NCI-H146 treated with DMSO at 0.1 percent for 48 hours (cell line): Measurements from ENCODE around the gene KCNQ4.
A peak's percentile ranks its signal among the peaks of the same experiment; 100 is the strongest.

Experiments
- DNase-seq: peaks from one replicate; lab custom pipeline; 2025; ENCODE audit not compliant: unreplicated experiment; lab: John Stamatoyannopoulos, UW

KCNQ4 gene

DNA sequence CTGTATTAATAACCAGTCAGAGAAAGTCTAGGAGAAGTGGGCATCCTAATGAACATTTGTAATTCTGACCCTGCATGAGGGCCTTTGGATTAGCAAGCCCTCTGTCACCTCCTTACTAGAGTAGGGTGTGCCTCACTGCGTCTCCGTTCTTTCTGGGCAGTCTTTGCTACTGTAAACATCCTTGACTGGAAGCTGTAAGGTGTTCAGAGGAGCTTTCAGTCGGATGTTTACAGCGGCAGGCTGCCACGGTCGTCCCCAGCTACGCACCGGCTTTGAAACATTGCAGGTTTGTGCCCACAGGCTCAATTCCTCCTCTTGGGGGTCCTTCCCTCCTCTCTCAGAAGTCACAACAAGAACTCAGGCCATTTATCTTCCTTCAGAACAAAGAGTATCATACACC lies 29.4 kb upstream of the KCNQ4 start:
- DNase-seq, result no peak

DNA sequence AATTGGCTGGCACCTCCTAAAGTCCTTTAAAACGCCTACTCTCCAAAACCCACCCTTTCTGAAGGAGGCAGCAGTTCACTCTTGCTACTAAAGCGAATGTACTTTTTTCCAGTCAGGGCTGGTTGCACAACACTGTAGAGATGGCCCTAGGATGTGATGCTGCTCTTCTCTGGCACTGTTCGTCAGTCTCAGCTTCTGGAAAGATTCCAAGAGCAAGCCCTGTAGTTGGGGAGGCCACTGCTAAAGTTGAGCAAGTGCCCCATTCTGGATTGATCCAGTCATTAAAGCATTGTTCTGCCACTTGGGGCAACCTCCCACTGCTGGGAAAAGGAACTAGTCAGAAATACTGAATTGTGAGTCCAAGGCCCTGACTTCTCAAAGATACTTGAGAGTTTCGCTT lies 28.5 kb upstream of the KCNQ4 start:
- DNase-seq, result no peak

DNA sequence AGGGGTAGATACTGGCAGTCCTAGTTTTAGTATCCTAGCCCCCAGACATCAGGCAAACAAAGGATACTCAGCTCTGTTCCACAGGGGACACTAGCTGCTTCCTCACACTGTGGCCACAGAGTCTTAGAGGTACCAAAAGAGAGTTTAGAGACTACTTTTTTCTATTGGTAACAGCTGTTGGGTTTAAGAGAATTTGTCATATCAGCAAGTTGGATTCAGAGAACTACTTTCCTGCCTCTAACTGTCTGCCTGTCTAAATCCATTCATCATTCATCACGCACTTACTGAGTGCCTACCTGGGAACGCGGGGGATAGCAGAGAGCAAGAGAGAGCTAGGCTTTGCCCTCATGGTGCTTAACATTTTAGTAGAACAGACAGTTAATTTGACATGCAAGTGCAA lies 27.1 kb upstream of the KCNQ4 start:
- no peak for DNase-seq

DNA sequence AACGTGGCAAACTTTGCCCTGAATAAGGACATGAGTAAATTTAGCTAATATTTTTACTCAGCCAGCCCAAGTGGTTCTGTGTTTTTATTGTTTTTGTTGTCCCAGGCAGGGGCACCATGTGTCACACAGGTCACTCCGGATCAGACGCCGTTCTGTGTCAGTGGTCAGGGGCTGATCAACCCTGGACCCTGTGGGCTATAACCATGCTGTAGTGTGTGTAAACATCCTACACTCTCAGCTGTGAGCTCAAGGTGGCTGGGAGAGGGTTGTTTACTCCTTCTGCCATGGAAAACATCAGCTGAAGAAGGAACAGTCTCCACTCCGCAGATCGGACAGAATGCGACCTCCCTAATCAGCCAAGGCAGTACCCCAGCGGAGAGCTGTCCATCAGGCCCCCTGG lies 26.5 kb upstream of the KCNQ4 start:
- no peak for DNase-seq

DNA sequence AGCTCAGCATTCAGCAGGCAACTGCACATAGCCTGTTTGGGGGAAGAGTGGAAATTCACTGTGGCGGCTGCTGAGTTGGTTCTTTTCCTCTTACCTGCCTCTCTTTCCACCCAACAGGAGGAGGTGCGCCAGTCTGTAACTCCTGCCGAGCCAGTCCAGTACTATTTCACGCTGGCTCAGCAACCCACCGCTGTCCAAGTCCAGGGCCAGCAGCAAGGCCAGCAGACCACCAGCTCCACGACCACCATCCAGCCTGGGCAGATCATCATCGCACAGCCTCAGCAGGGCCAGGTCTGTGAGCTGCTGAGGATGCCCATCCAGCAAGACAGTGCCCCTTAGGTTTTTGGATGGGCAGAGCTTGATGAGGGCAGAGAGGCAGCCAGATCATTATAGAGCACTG lies 25.6 kb upstream of the KCNQ4 start:
- DNase-seq, result no peak

DNA sequence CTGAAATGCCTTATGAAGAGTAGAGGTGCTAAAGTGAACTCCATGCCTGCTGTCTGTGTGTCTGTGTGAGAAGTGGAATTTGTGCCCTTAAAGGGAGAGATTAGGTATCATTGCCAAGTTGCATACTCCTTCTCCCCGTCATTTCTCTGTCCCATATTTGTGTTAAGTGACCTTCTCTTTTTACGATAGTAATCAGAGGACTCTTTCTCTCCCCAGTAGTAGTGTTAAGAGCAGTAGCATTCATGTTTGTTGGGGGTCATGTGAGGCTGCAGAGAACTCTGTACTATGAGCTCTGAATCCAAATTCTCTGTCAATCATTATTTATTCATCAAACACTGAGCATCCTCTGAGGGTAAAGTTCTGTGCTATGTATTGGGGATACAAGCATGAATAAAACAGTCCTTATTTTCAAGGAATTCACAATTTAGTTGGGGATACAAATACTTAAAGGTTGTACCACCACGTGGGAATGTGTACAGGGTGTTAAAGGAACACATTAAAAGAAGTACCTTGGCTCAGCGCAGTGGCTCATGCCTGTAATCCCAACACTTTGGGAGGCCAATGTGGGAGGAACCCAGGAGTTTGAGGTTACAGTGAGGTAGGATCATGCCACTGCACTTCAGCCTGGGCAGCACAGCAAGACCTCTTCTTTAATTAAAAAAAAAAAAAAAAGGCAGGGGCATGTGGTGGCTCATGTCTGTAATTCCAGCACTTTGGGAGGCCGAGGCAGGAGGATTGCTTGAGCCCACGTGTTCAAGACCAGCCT lies 24.8 kb upstream of the KCNQ4 start:
- no peak for DNase-seq

DNA sequence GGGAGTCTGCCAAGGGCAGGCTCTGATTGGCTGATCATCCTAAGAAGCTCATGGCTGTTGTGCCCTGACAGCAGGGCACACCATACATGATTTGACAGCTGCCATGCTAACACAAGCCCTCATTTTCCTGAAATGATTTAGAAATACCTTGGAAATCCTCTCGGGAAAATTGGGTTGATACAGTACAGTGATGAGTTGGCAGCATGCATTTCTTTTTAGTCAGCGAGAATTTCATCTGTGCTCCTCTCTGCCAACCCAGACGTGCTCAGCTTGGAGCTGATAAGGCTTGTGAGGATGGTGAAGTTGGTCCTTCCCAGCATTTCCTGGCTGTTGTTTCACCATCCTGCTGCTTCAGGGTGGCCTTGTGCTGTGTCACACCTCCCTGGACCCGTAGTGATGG lies 22.6 kb upstream of the KCNQ4 start:
- no peak for DNase-seq

DNA sequence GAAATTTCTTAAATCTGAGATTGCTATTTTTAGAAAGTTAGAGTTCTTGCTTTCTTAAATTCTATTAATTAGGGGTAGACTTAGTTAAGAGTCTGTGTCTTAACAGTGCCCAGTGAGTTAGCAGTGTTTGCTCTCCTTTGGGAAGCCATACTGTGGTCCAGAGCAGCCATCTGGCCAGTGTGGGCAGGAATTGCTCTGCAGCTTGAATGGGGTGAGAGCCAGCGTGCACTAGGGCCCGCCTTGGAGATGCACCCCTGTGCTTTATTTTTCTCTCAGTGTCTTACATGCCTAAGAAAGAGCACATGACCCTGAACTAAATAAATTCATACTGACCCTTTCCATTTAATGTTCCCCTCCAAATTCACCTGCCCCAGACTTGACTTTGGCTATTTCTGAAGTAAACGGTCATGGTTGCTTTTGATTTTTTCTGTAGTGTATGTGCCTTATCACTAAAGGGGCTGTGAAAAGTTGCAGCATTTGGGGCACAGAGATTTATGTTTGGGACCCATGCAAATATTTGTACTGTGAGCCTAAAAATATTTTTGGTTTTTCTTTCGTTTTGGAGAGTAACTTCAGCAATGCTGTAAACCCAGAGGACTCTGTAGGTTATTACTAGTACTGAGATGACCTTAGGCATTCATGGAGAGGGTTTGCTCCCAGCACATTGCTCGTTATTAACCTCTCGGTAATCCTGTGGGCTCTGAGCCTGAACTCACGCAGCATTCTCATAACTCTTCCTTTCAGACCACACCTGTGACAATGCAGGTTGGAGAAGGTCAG lies 21.3 kb upstream of the KCNQ4 start:
- no peak for DNase-seq

DNA sequence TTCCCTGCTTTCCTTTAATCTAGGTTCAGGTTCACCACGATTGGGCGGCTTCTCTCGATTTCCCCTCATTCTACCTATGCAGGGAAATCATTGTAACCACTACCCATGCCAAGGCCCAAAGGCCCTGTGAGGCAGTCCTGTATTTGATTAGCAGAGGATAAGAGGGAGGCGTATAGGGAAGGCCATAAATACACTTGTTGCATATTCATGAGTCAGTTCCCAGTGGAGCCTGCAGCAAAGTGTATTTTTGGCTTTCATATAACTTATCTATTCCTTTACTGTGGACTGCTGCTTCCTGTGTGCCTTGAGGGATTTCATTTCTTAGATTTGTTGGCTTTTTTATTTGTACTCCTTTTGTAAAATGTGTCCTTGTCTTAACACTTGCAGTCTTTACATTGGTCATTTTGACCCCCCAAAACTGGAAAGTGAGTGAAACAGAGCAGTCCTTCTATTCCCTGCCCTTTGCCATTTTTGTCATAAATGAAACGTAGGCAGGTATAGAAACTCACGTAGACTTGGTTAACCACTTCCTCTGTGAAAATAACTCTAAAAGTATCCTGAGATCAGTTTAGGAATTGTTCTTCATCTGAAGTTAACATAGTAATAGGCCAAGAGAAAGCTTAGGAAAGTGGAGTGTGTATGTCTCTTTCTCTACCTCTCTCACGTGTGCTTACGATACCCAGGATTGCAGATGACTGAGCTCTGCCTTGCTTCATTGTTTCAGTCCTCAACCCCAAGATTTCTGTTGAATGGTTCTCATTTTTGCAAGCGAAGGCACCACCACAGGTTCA lies 19.6 kb upstream of the KCNQ4 start:
- no peak for DNase-seq

DNA sequence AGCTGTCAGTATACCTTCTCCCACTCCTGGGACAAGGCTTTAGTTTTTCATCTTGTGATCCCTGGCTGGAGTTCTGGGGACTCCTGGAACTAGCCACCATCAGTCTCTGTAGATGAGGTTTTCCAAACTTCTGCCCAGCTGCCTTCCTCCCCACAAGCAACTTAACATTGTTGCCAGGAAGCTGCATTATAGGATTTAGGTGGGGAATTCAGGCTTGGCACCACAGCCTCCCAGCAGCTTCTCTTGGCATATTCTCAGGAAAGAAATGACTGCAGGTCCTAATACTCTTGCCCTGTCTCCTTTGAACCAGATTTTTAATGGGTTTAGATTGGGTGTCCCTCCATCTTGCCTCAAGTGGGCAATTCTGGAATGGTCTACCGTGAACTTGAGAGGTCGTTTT lies 18.6 kb upstream of the KCNQ4 start:
- DNase-seq, result no peak

DNA sequence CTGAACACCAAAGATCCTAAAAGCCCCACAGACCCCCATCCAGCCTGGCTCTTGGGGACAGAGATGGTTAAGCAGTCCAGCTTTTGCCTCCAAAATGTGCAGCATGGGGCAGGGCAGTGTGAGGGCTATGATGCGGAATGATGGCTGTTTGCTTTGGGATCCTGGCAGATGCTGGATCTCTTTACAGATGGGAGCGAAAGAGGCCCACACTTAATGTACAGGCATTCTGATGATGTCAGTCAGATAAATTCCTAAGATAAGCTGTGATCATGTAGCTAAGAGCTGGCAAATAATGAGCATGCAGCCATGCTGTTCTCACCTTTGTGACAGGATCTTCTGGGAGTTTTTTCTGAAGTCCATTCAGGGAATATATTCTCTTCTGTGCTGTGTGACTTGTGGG lies 17.6 kb upstream of the KCNQ4 start:
- DNase-seq, result no peak

DNA sequence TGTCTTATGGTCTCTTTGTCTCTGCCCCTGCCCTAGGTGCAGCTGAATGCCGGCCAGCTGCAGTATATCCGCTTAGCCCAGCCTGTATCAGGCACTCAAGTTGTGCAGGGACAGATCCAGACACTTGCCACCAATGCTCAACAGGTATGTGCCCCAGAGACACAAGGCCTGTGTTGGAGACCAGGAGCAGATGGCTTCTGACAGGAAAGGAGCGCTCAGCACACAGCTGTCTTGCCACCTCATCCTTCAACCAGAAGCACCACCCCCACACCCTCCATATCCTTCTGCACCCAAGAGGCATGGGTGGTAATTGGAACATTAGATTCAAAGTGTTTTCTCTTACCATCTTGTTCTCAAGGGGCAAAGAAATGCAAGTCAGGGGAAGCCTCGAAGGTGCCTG lies 17.0 kb upstream of the KCNQ4 start:
- DNase-seq, result no peak

DNA sequence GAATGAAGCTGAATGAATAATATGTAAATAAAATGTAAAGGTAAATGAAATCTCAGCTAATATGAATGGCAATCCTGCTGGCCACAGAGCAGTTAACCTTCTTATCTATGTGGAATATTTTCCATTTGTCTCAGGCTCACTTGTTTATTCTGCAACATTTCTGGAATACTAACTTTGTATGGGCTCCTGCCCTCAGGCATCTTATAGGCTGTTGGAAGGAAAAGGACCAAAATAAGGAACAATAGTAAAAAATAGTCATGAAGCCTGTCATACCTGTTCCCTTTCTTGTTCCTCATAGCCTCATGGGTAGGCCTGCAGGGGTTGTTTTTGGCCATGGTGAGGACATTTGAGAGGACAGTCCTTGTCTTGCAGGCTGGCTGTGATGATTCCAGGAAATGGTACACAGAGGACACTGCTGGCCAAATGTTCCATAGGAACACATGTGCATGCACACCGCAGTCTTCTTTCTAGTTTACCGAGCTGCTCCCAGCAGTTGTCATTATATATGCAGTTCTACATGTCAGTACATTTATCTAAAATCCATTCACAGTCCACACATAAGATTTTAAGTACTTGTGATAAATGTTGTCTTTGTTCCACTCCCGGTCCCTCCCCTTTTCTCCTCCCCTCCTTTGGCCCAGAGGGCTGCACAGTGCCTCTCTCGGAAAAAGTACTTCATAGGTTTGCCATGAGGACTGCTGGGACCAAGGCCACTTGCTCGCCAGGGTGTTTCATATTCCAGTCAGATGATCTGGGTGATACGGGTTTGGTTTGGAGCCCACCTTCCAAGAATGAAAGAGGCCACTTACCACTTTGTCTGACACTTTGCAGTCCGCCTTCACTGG lies 15.2 kb upstream of the KCNQ4 start:
- DNase-seq, result no peak

DNA sequence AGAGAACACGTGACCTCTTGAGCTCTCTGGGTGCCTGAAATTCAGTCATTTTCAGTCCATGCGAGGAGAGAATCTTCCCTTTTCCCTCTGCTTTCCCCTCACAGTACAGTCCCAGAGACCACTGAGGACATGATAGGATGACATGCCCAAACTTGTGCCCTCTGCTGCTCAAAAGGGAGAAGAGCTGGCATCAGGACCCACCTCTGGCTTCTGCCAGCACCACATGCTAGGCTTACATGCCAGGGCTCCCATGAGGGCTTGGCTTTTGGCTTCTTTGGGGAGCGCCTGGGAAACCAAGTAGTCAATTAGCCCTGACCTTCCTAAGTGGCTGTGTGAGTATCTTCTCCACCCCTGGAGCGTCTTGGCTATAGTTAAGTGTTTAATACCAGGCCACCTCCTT lies 13.8 kb upstream of the KCNQ4 start:
- no peak for DNase-seq

DNA sequence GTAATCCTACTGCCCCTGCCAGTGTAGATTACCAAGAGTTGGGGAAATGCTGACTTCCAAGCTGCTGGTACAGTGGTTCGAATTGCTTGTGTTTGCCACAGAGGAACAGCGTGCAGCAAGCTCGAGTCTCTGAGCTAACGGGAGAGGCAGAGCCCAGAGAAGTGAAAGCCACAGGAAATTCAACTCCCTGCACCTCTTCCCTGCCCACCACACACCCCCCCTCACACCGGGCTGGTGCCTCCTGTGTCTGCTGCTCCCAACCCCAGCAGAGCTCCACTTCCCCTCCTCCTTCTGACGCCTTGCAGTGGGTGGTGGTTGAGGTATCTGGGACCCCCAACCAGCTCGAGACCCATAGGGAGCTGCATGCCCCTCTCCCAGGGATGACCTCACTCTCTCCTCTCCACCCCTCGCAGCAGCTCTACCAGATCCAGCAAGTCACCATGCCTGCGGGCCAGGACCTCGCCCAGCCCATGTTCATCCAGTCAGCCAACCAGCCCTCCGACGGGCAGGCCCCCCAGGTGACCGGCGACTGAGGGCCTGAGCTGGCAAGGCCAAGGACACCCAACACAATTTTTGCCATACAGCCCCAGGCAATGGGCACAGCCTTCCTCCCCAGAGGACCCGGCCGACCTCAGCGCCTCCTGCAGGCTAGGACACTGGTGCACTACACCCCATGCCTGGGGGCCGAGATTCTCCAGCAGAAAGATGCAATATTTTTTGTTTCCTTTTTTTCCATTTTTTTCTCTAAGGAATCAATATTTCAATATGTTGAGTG lies 13.1 kb upstream of the KCNQ4 start:
- no peak for DNase-seq

DNA sequence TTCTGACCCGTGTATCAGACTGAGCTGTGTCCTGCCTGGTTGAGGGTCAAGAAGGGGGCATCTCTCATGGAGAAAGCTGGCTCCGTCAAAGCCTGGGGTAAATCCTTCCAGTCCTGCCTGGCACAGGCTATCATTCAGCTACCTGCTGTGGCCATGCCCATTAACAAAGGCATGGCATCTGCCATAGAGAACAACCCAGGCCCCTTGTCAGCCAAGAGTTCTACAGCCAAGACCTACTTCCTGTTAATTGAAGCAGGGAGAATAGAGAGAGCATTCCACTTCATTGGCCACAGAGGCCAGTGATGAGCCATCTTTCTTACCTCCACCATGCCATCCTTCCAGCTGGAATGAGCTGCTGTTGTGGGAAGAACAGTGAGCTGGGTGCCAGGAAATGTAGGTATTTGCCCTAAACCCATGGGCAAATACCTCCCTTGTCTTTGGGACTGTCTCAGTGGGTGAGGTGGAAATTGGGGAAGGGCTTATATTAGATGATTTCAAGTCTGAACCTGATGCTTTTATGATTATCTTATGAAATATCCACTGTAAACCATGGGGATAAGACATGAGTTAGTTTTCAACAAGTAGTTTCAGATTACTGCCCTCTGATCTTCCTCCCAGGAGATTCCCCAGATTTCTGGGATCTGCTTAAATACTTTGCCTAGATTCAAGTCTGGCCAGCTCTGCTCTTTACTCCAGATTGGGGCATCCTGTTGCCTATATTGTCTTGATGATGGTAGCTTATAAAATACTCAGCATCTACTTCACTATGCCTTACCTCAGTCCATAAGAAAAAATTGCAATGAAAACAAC lies 11.2 kb upstream of the KCNQ4 start:
- DNase-seq, result no peak

DNA sequence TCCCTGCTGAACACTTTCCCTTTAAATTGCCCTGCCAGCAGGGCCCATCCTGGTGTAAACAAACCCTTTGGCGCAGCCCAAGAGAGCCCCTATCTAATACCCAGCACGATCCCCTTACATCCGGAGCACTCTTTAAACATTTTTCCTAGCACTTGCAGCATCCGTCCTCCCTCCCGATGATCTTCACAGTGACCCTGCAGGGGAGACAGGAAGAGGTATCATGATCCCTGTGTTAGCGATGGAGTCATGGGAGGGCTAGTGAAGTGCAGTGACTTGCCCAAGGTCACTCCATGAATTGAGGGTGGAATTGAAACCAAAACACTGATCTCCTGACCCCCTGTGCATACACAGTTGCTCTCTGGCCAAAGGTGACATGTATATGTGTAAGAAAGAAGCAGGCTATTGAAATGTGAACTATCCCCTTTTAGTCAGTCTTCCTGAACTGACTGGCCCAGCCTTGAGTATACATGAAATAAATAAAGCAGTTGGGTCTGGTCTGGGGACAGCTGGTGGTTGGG lies 9.8 kb upstream of the KCNQ4 start:
- DNase-seq, result peak; percentile 8

DNA sequence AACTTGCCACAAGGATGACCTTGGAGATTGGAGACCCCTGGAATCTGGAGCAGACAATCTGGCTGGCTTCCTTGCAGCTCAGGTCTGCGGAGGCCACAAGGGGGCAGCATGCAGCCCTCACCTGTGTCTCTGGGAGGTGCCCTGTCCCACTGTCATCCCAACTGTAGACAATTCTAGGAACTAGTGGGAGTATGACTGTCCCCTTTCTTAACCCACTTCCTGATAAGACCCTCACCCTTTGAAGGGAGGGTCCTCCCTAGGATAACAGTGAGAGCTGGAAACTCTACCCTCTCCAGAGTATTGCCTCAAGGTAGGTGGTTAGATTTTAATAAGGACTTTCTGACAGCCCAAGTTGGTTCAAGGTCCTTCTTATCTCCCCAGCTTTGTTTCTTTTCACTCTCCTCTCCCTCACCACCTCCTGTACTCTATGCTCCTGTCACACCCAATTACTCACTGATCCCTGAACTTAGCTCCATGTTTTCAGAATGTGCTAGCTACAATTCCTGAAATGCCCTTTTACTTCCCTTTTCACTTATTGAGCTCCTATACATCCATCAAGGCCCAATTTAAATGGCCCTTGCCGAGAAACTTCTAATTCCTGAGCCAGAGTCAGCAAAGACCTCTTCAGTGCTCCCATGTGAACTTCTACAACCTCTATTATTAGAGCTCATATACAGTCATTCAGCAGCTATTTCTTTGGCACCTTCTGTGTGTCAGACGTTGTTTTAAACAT lies 9.2 kb upstream of the KCNQ4 start:
- DNase-seq, result no peak
